SK-N-SH treated with all-trans-retinoic acid at 6 μM for 48 hours (cell line): ENCODE data around the gene ASB7.

Experiments used
- ATAC-seq: fragments of 200-7000 bp; cut with Tn5 transposase; 3 replicates; pipeline ENCODE4 v1.9.1; 2020; ENCODE audit warnings: mild to moderate bottlenecking, moderate library complexity
- ARNTL ChIP-seq: fragments of 450-650 bp; formaldehyde crosslinking; IDR thresholded peaks from 2 replicates; pipeline ENCODE4 v1.5.0; 2020; ENCODE audit warnings: low read depth, mild to moderate bottlenecking, moderate library complexity, borderline replicate concordance
- BACH2 ChIP-seq: fragments of 250-450 bp; sonication (Bioruptor Pico); IDR thresholded peaks from 2 replicates; pipeline ENCODE4 v1.9.0; 2021; ENCODE audit warnings: mild to moderate bottlenecking, borderline replicate concordance
- CSDC2 ChIP-seq: fragments of 250-450 bp; sonication (Bioruptor Pico); IDR thresholded peaks from 2 replicates; pipeline ENCODE4 v1.5.0; 2020; ENCODE audit warnings: mild to moderate bottlenecking, moderate library complexity
- CSRNP3 ChIP-seq: fragments of 250-450 bp; sonication (Bioruptor Pico); IDR thresholded peaks from 2 replicates; pipeline ENCODE4 v1.5.1; 2021; ENCODE audit warnings: mild to moderate bottlenecking, moderate library complexity
- ESRRG ChIP-seq: fragments of 250-450 bp; sonication (Bioruptor Pico); IDR thresholded peaks from 2 replicates; pipeline ENCODE4 v1.6.1; 2021; ENCODE audit warnings: mild to moderate bottlenecking
- GLIS3 ChIP-seq: fragments of 250-450 bp; sonication (Bioruptor Pico); IDR thresholded peaks from 2 replicates; pipeline ENCODE4 v1.5.0; 2020; ENCODE audit warnings: mild to moderate bottlenecking, moderate library complexity
- ISL1 ChIP-seq: fragments of 250-450 bp; sonication (Bioruptor Pico); IDR thresholded peaks from 2 replicates; pipeline ENCODE4 v2.1.2; 2022; ENCODE audit warnings: mild to moderate bottlenecking, moderate library complexity
- OSR1 ChIP-seq: fragments of 250-450 bp; sonication (Bioruptor Pico); IDR thresholded peaks from 2 replicates; pipeline ENCODE4 v1.8.0; 2022; ENCODE audit warnings: moderate library complexity, mild to moderate bottlenecking, inconsistent platforms
- PATZ1 ChIP-seq: fragments of 250-450 bp; sonication (Bioruptor Pico); IDR thresholded peaks from 2 replicates; pipeline ENCODE4 v1.8.0; 2020; ENCODE audit warnings: mild to moderate bottlenecking, moderate library complexity, borderline replicate concordance
- POU6F1 ChIP-seq: fragments of 250-450 bp; sonication (Bioruptor Pico); IDR thresholded peaks from 2 replicates; pipeline ENCODE4 v1.8.0; 2021; ENCODE audit warnings: low read depth, mild to moderate bottlenecking, moderate library complexity, borderline replicate concordance
- PPARA ChIP-seq: fragments of 250-450 bp; sonication (Bioruptor Pico); IDR thresholded peaks from 2 replicates; pipeline ENCODE4 v1.5.0; 2020; ENCODE audit warnings: mild to moderate bottlenecking, borderline replicate concordance
- SNAI2 ChIP-seq: fragments of 250-450 bp; sonication (Bioruptor Pico); IDR thresholded peaks from 2 replicates; pipeline ENCODE4 v1.5.0; 2020; ENCODE audit warnings: mild to moderate bottlenecking, moderate library complexity
- TCF4 ChIP-seq: fragments of 250-450 bp; sonication (Bioruptor Pico); IDR thresholded peaks from 2 replicates; pipeline ENCODE4 v1.8.0; 2021; ENCODE audit warnings: mild to moderate bottlenecking, moderate library complexity, borderline replicate concordance
- TOX ChIP-seq: fragments of 250-450 bp; sonication (Bioruptor Pico); IDR thresholded peaks from 2 replicates; pipeline ENCODE4 v1.8.0; 2021; ENCODE audit warnings: mild to moderate bottlenecking, moderate library complexity, borderline replicate concordance
- ZC3H10 ChIP-seq: fragments of 250-450 bp; sonication (Bioruptor Pico); IDR thresholded peaks from 2 replicates; pipeline ENCODE4 v1.5.1; 2021; ENCODE audit warnings: mild to moderate bottlenecking, moderate library complexity
- ZFP3 ChIP-seq: fragments of 250-450 bp; sonication (Bioruptor Pico); IDR thresholded peaks from 2 replicates; pipeline ENCODE4 v1.5.0; 2020; ENCODE audit warnings: mild to moderate bottlenecking, moderate library complexity
- ZFP30 ChIP-seq: fragments of 450-650 bp; formaldehyde crosslinking; IDR thresholded peaks from 2 replicates; pipeline ENCODE4 v1.5.0; 2022; ENCODE audit warnings: mild to moderate bottlenecking, moderate library complexity
- ZNF565 ChIP-seq: fragments of 450-650 bp; formaldehyde crosslinking; conservative IDR thresholded peaks from 2 replicates; pipeline ENCODE4 v1.5.0; 2020; ENCODE audit warnings: low read depth, mild to moderate bottlenecking, moderate library complexity
- ZNF70 ChIP-seq: fragments of 450-650 bp; formaldehyde crosslinking; IDR thresholded peaks from 2 replicates; pipeline ENCODE4 v1.5.0; 2020; ENCODE audit warnings: mild to moderate bottlenecking, moderate library complexity
- ZNF8 ChIP-seq: fragments of 450-650 bp; formaldehyde crosslinking; IDR thresholded peaks from 2 replicates; pipeline ENCODE4 v1.5.0; 2020; ENCODE audit warnings: mild to moderate bottlenecking, moderate library complexity

ASB7 gene

GRCh38 chr15:100597862-100598261, 4.5 kb upstream of the ASB7 start:
- TF ChIP-seq ZFP30 (CRISPR knock-in tag), result no peak
- no peak for TF ChIP-seq SNAI2 (CRISPR knock-in tag)
- TF ChIP-seq ARNTL (CRISPR knock-in tag), result no peak
- no peak for TF ChIP-seq ISL1 (CRISPR knock-in tag)
- no peak for TF ChIP-seq CSDC2 (CRISPR knock-in tag)
- TF ChIP-seq ZNF565, result no peak
- no peak for TF ChIP-seq ZNF8 (CRISPR knock-in tag)
- TF ChIP-seq CSRNP3, result no peak
- TF ChIP-seq OSR1, result no peak
- TF ChIP-seq GLIS3 (CRISPR knock-in tag), result no peak
- TF ChIP-seq ESRRG (CRISPR knock-in tag), result no peak
- TF ChIP-seq TCF4 (CRISPR knock-in tag), result no peak
- TF ChIP-seq ZNF70 (CRISPR knock-in tag), result no peak
- no peak for TF ChIP-seq ZFP3 (CRISPR knock-in tag)
- TF ChIP-seq BACH2 (CRISPR knock-in tag), result no peak
- ATAC-seq, result no peak

GRCh38 chr15:100598655-100599054, 3.7 kb upstream of the ASB7 start:
- TF ChIP-seq PATZ1 (CRISPR knock-in tag) (no peak), ZNF8 (CRISPR knock-in tag) (no peak), POU6F1 (CRISPR knock-in tag) (no peak), PPARA (CRISPR knock-in tag) (no peak), BACH2 (CRISPR knock-in tag) (no peak), ZNF565 (no peak), ZNF70 (CRISPR knock-in tag) (no peak)

GRCh38 chr15:100601163-100601562, 1.2 kb upstream of the ASB7 start:
- TF ChIP-seq ZC3H10 (CRISPR knock-in tag) (no peak), ZFP3 (CRISPR knock-in tag) (no peak), CSRNP3 (no peak), SNAI2 (CRISPR knock-in tag) (no peak), GLIS3 (CRISPR knock-in tag) (no peak), BACH2 (CRISPR knock-in tag) (no peak), TCF4 (CRISPR knock-in tag) (no peak), ZNF8 (CRISPR knock-in tag) (no peak), ARNTL (CRISPR knock-in tag) (no peak), ZFP30 (CRISPR knock-in tag) (no peak), PATZ1 (CRISPR knock-in tag) (no peak), TOX (CRISPR knock-in tag) (no peak), OSR1 (no peak), ZNF70 (CRISPR knock-in tag) (no peak), ZNF565 (no peak), POU6F1 (CRISPR knock-in tag) (no peak)
- ATAC-seq, result no peak

More at GRCh38 chr15:100598655-100599054, 3.7 kb upstream of the ASB7 start:
- no peak for ATAC-seq
